SK-N-SH (cell line): ENCODE data around the gene SV2B. TPM values are rescaled to one million over a fixed set of nuclear protein-coding genes. Genes with fewer than 3 reads are reported as not detected.

Experiments used
- CTCF ChIA-PET: fragments of 300-600, 350-600 bp; formaldehyde crosslinking; extraction: SDS; loops from one replicate; lab custom pipeline; 2021; lab: Yijun Ruan, JAX
- POLR2A ChIA-PET: fragments of 350-600 bp; sonication (Branson Sonifier 250); formaldehyde crosslinking; extraction: SDS; loops from one replicate; lab custom pipeline; 2020; ENCODE audit warnings: antibody characterized with exemption, inconsistent platforms; lab: Yijun Ruan, JAX
- DNase-seq: peaks from one replicate; pipeline ENCODE4 v3.0.0; 2012
- H2AFZ ChIP-seq: fragments of 200-600 bp; sonication (generic); 2 replicates; pipeline ENCODE4 v1.8.1; 2016; ENCODE audit warnings: antibody characterized with exemption, mild to moderate bottlenecking, low read depth
- H3F3A ChIP-seq: fragments of 200-600 bp; sonication (generic); replicated peaks from 2 replicates; pipeline ENCODE3; 2016; ENCODE audit warnings: antibody characterized with exemption, mild to moderate bottlenecking; ENCODE audit not compliant: insufficient read depth
- H3K27ac ChIP-seq, 2 experiments: fragments of 200-500 bp in 1 of 2; fragments of 200-600 bp in 1 of 2; sonication (Bioruptor generic) in 1 of 2; sonication (generic), shearing (Covaris generic) in 1 of 2; 2 replicates each; pipeline versions ENCODE4 v1.5.1 to v1.6.1; 2014 to 2016; ENCODE audit warnings: low read depth in 2 of 2, inconsistent platforms in 1 of 2, low read length in 1 of 2, mild to moderate bottlenecking in 1 of 2, mixed read lengths in 1 of 2
- H3K27me3 ChIP-seq: fragments of 200-600 bp; sonication (generic), shearing (Covaris generic); 2 replicates; pipeline ENCODE4 v1.6.1; 2016; ENCODE audit warnings: mixed run types; ENCODE audit not compliant: insufficient read depth
- H3K36me3 ChIP-seq, 2 experiments: fragments of 200-500 bp in 1 of 2; fragments of 200-600 bp in 1 of 2; sonication (Bioruptor generic) in 1 of 2; sonication (generic) in 1 of 2; replicated peaks in 1 of 2; 2 replicates each; pipeline versions ENCODE3 to v1.5.1; 2014 to 2016; ENCODE audit warnings: low read length in 1 of 2, mild to moderate bottlenecking in 1 of 2; ENCODE audit not compliant: insufficient read depth in 2 of 2, control insufficient read depth in 1 of 2
- H3K4me1 ChIP-seq, 2 experiments: fragments of 200-500 bp in 1 of 2; fragments of 200-600 bp in 1 of 2; sonication (Bioruptor generic) in 1 of 2; sonication (generic), shearing (Covaris generic) in 1 of 2; 2 replicates each; pipeline versions ENCODE4 v1.5.1 to v1.6.1; 2014 to 2016; ENCODE audit warnings: low read depth in 1 of 2, low read length in 1 of 2, mixed run types in 1 of 2; ENCODE audit not compliant: insufficient read depth in 2 of 2, control insufficient read depth in 1 of 2
- H3K4me2 ChIP-seq: fragments of 200-600 bp; sonication (generic), shearing (Covaris generic); 2 replicates; pipeline ENCODE4 v1.6.1; 2017; ENCODE audit warnings: mixed run types
- H3K4me3 ChIP-seq, 2 experiments: fragments of 200-500 bp in 1 of 2; fragments of 200-600 bp in 1 of 2; sonication (Bioruptor generic) in 1 of 2; sonication (generic), shearing (Covaris generic) in 1 of 2; 2 replicates each; pipeline versions ENCODE4 v1.5.1 to v1.8.1; 2014 to 2016; ENCODE audit warnings: low read depth in 2 of 2, inconsistent platforms in 1 of 2, low read length in 1 of 2, mild to moderate bottlenecking in 1 of 2, mixed read lengths in 1 of 2, moderate library complexity in 1 of 2
- H3K79me2 ChIP-seq: fragments of 200-600 bp; sonication (generic); 2 replicates; pipeline ENCODE4 v1.8.1; 2017; ENCODE audit warnings: mild to moderate bottlenecking; ENCODE audit not compliant: insufficient read depth
- H3K9ac ChIP-seq: fragments of 200-600 bp; sonication (generic); 2 replicates; pipeline ENCODE4 v1.6.1; 2017; ENCODE audit warnings: mixed run types
- H3K9me2 ChIP-seq: fragments of 200-600 bp; sonication (generic); 2 replicates; pipeline ENCODE4 v1.6.1; 2017; ENCODE audit warnings: mixed run types
- H3K9me3 ChIP-seq: fragments of 200-600 bp; sonication (generic); 2 replicates; pipeline ENCODE4 v1.6.1; 2017; ENCODE audit warnings: mixed run types, mild to moderate bottlenecking, moderate library complexity
- H4K20me1 ChIP-seq: fragments of 200-600 bp; sonication (generic); 2 replicates; pipeline ENCODE4 v1.6.1; 2017; ENCODE audit warnings: mild to moderate bottlenecking, mixed run types; ENCODE audit not compliant: insufficient read depth
- CTCF ChIP-seq: fragments of 200-600 bp; sonication (generic); IDR thresholded peaks from 2 replicates; pipeline ENCODE4 v1.6.1; 2017; ENCODE audit warnings: antibody characterized with exemption, mild to moderate bottlenecking, moderate library complexity
- GABPA ChIP-seq: IDR thresholded peaks from 2 replicates; pipeline ENCODE4 v1.4.0; 2012; ENCODE audit warnings: low read depth, mild to moderate bottlenecking
- IRF3 ChIP-seq: fragments of 150-350 bp; IDR thresholded peaks from 2 replicates; pipeline ENCODE4 v1.6.1; 2016; ENCODE audit warnings: mild to moderate bottlenecking, low read depth, low read length
- NFIC ChIP-seq: IDR thresholded peaks from 2 replicates; pipeline ENCODE4 v1.4.0; 2012; ENCODE audit warnings: borderline replicate concordance
- POLR2AphosphoS5 ChIP-seq: IDR thresholded peaks from 2 replicates; pipeline ENCODE4 v1.6.1; 2012; ENCODE audit warnings: low read depth, low read length
- RAD21 ChIP-seq: IDR thresholded peaks from 2 replicates; pipeline ENCODE4 v1.6.1; 2012; ENCODE audit warnings: mild to moderate bottlenecking, low read length
- REST ChIP-seq: IDR thresholded peaks from 2 replicates; pipeline ENCODE4 v1.6.1; 2012; ENCODE audit warnings: mild to moderate bottlenecking, low read depth, low read length, moderate library complexity
- SIN3A ChIP-seq: IDR thresholded peaks from 2 replicates; pipeline ENCODE4 v1.6.1; 2012; ENCODE audit warnings: low read depth, mild to moderate bottlenecking, low read length, moderate library complexity, borderline replicate concordance
- YY1 ChIP-seq: IDR thresholded peaks from 2 replicates; pipeline ENCODE4 v1.4.0; 2012; ENCODE audit warnings: low read depth, mild to moderate bottlenecking
- ZBTB33 ChIP-seq: IDR thresholded peaks from 2 replicates; pipeline ENCODE4 v1.4.0; 2012; ENCODE audit warnings: low read depth, borderline replicate concordance
- whole genome bisulfite sequencing: methylation state at CpG from one replicate; pipeline ENCODE4 v1.1.6; 2017; ENCODE audit warnings: low lambda C conversion rate; 5-methylcytosine and 5-hydroxymethylcytosine counted together
- polyA plus RNA-seq, 3 experiments: library from polyadenylated mRNA; depleted of rRNA; stranded (reverse); fragments of >200 nt; gene quantifications; 2 replicates each; pipeline ENCODE4 v1.2.3, GENCODE V29; 2012

Gene SV2B
- polyA plus RNA-seq, 1 of the 3 experiments (the other 2 are of a cell fraction) = not detected

GRCh38 chr15:91142106-91142744 is 42.2 kb downstream of the SV2B start:
- TF ChIP-seq POLR2AphosphoS5 = no peak
- no peak for TF ChIP-seq IRF3
- no peak for TF ChIP-seq NFIC
- TF ChIP-seq REST = no peak
- TF ChIP-seq ZBTB33 = no peak
- TF ChIP-seq SIN3A = no peak
- no peak for TF ChIP-seq YY1
- no peak for TF ChIP-seq GABPA
- peak; percentile 39; the same call in 1 of the 2 replicates for TF ChIP-seq RAD21
- TF ChIP-seq CTCF = peak; percentile 43
- Histone ChIP-seq H3K9me3 (no peaks in the 10 kb centered on the region), H3K79me2 (no peaks in the 10 kb centered on the region), H2AFZ (no peak overlapping the region), H3K27me3 (no peaks in the 10 kb centered on the region), H3K36me3 (no peaks in the 10 kb centered on the region), H3K27ac (no peak overlapping the region), H3K4me1 (peaks cover 0 to 2% of the 10 kb centered on the region in 2 experiments; a peak in 1 of 4 replicates), H3F3A (no peaks in the 10 kb centered on the region), H3K9ac (no peak overlapping the region), H3K9me2 (no peaks in the 10 kb centered on the region), H3K4me3 (no peak overlapping the region), H3K4me2 (no peak overlapping the region), H4K20me1 (no peaks in the 10 kb centered on the region)
- no peak for DNase-seq
- POLR2A ChIA-PET = no interaction called here
- 12% methylated on average over 1 of the region's 1 CpG for WGBS
- CTCF ChIA-PET = interaction anchor here (0.8 to 1.7 kb wide), 9 partner anchors 9 to 94 kb away, joined by 3 to 7 read pairs (median 3); no protein-coding TSS in a partner anchor
